Measurements from ENCODE around the gene VGF. TPM values are rescaled to one million over a fixed set of nuclear protein-coding genes. Genes with fewer than 3 reads are reported as not detected.
"Not testable (repeated sequence)": the region's sequence is repeated elsewhere in the genome, so short reads cannot be mapped to it uniquely, and the experiment has no call there.

VGF gene
- polyA plus RNA-seq, 1 donor (not counting 4 experiments of a cell fraction or from before 2014, with no cell fraction given), result 0.04 TPM

GRCh38 chr7:101200862-101201599, 35.7 kb upstream of the VGF start, which contains the start of gene MOGAT3:
MOGAT3 (minus strand) TSS chr7:101201036; CDS start chr7:101200854, 182 bp downstream.
- H3K4me1 ChIP-seq (ENCODE audit: control insufficient read depth, extremely low read depth, insufficient read depth, low read length), result no peaks in the 10 kb centered on the region
- dilution Hi-C loops (cut with MboI; ENCODE audit: extremely low pct_ligation_motif_present, low sequenced_read_pairs), result no loop called here
- H3K27me3 ChIP-seq (ENCODE audit: control insufficient read depth, extremely low read depth, insufficient read depth, low read length), result peaks cover 31% of the 10 kb centered on the region
- DNase-seq (ENCODE audit: low read depth, low spot score) (no peak), FAIRE-seq (no peak)
- H3K79me2 ChIP-seq (ENCODE audit: control insufficient read depth, insufficient read depth, low read length), result no peaks in the 10 kb centered on the region
- H3K4me2 ChIP-seq (ENCODE audit: control insufficient read depth, extremely low read depth, insufficient read depth, low read depth, low read length), result peak within 1 kb of the TSS; percentile 27
- H3K36me3 ChIP-seq (ENCODE audit: control insufficient read depth in 2 of 2, extremely low read depth in 1 of 2, insufficient read depth in 2 of 2, low read length in 2 of 2), result peaks cover 0 to 2% of the 10 kb centered on the region in 2 experiments
- H4K20me1 ChIP-seq (ENCODE audit: control insufficient read depth, extremely low read depth, insufficient read depth, low read length), result no peaks in the 10 kb centered on the region
- no peaks in the 10 kb centered on the region for H3K9me1 ChIP-seq (ENCODE audit: control insufficient read depth, extremely low read depth, insufficient read depth, low read length)
- no peak within 1 kb of the TSS for H2AFZ ChIP-seq (ENCODE audit: control insufficient read depth, low read length)
- peak within 1 kb of the TSS in 1 of 3 experiments; percentile 37 for H3K4me3 ChIP-seq (ENCODE audit: control insufficient read depth in 2 of 3, extremely low read depth in 1 of 3, insufficient read depth in 2 of 3, low read depth in 1 of 3, low read length in 3 of 3)
- H3K9ac ChIP-seq (ENCODE audit: control insufficient read depth, extremely low read depth, insufficient read depth, low read length), result no peak within 1 kb of the TSS
- no peak within 1 kb of the TSS for H3K27ac ChIP-seq (ENCODE audit: control insufficient read depth, insufficient read depth, low read length)
- H3K9me3 ChIP-seq (ENCODE audit: control insufficient read depth, low read depth, low read length), result no peaks in the 10 kb centered on the region
- TF ChIP-seq EZH2 (IDR thresholded peaks at IDR 0.05; ENCODE audit: low read length) (no peak), CTCF (optimal IDR thresholded peaks at IDR 0.05 in 1 of 3, IDR thresholded peaks at IDR 0.05 in 1 of 3, conservative IDR thresholded peaks at IDR 0.05 in 1 of 3; ENCODE audit: extremely low read depth in 1 of 3, insufficient read depth in 2 of 3, low read length in 3 of 3) (no peak)

- H3K9me1 ChIP-seq (ENCODE audit: control insufficient read depth, extremely low read depth, insufficient read depth, low read length), result no peaks in the 10 kb centered on the region
- TF ChIP-seq CTCF (optimal IDR thresholded peaks at IDR 0.05 in 1 of 3, IDR thresholded peaks at IDR 0.05 in 1 of 3, conservative IDR thresholded peaks at IDR 0.05 in 1 of 3; ENCODE audit: extremely low read depth in 1 of 3, insufficient read depth in 2 of 3, low read length in 3 of 3) (no peak), EZH2 (IDR thresholded peaks at IDR 0.05; ENCODE audit: low read length) (no peak)
- dilution Hi-C loops (cut with MboI; ENCODE audit: extremely low pct_ligation_motif_present, low sequenced_read_pairs), result no loop called here
- no peak overlapping the region for H2AFZ ChIP-seq (ENCODE audit: control insufficient read depth, low read length)
- H3K36me3 ChIP-seq (ENCODE audit: control insufficient read depth in 2 of 2, extremely low read depth in 1 of 2, insufficient read depth in 2 of 2, low read length in 2 of 2), result no peaks in the 10 kb centered on the region
- no peak for DNase-seq (ENCODE audit: low read depth, low spot score)
- no peaks in the 10 kb centered on the region for H3K79me2 ChIP-seq (ENCODE audit: control insufficient read depth, insufficient read depth, low read length)
- H3K27ac ChIP-seq (ENCODE audit: control insufficient read depth, insufficient read depth, low read length), result no peak overlapping the region
- peaks cover 31% of the 10 kb centered on the region for H3K27me3 ChIP-seq (ENCODE audit: control insufficient read depth, extremely low read depth, insufficient read depth, low read length)
- FAIRE-seq, result no peak
- no peaks in the 10 kb centered on the region for H3K4me1 ChIP-seq (ENCODE audit: control insufficient read depth, extremely low read depth, insufficient read depth, low read length)
- no peaks in the 10 kb centered on the region for H3K9me3 ChIP-seq (ENCODE audit: control insufficient read depth, low read depth, low read length)
- H3K9ac ChIP-seq (ENCODE audit: control insufficient read depth, extremely low read depth, insufficient read depth, low read length), result no peak overlapping the region
- no peak overlapping the region for H3K4me2 ChIP-seq (ENCODE audit: control insufficient read depth, extremely low read depth, insufficient read depth, low read depth, low read length)
- no peak overlapping the region for H3K4me3 ChIP-seq (ENCODE audit: control insufficient read depth in 2 of 3, extremely low read depth in 1 of 3, insufficient read depth in 2 of 3, low read depth in 1 of 3, low read length in 3 of 3)
- H4K20me1 ChIP-seq (ENCODE audit: control insufficient read depth, extremely low read depth, insufficient read depth, low read length), result no peaks in the 10 kb centered on the region
Measured at GRCh38 chr7:101200504-101200861, 35.1 kb upstream of the VGF start.

- FAIRE-seq; H3K79me2 ChIP-seq (ENCODE audit: control insufficient read depth, insufficient read depth, low read length); H3K9me1 ChIP-seq (ENCODE audit: control insufficient read depth, extremely low read depth, insufficient read depth, low read length); H3K4me2 ChIP-seq (ENCODE audit: control insufficient read depth, extremely low read depth, insufficient read depth, low read depth, low read length); H2AFZ ChIP-seq (ENCODE audit: control insufficient read depth, low read length); dilution Hi-C loops (cut with MboI; ENCODE audit: extremely low pct_ligation_motif_present, low sequenced_read_pairs); DNase-seq (ENCODE audit: low read depth, low spot score); H3K36me3 ChIP-seq (ENCODE audit: control insufficient read depth in 2 of 2, extremely low read depth in 1 of 2, insufficient read depth in 2 of 2, low read length in 2 of 2); H4K20me1 ChIP-seq (ENCODE audit: control insufficient read depth, extremely low read depth, insufficient read depth, low read length); H3K4me3 ChIP-seq (ENCODE audit: control insufficient read depth in 2 of 3, extremely low read depth in 1 of 3, insufficient read depth in 2 of 3, low read depth in 1 of 3, low read length in 3 of 3); H3K27ac ChIP-seq (ENCODE audit: control insufficient read depth, insufficient read depth, low read length); H3K9me3 ChIP-seq (ENCODE audit: control insufficient read depth, low read depth, low read length); H3K4me1 ChIP-seq (ENCODE audit: control insufficient read depth, extremely low read depth, insufficient read depth, low read length); H3K9ac ChIP-seq (ENCODE audit: control insufficient read depth, extremely low read depth, insufficient read depth, low read length): not testable (repeated sequence)
- H3K27me3 ChIP-seq (ENCODE audit: control insufficient read depth, extremely low read depth, insufficient read depth, low read length), result peaks cover 31% of the 10 kb centered on the region
Measured at GRCh38 chr7:101199522-101199921, 34.2 kb upstream of the VGF start.
